Heart right ventricle (tissue), 16 donors: ENCODE results near the gene NXPH4. TPM values are rescaled to one million over a fixed set of nuclear protein-coding genes. Genes with fewer than 3 reads are reported as not detected.

Experiments
- ATAC-seq, 8 donors: fragments of 200-7000 bp; cut with Tn5 transposase; one replicate each; pipeline ENCODE4 v1.9.1; 2020; ENCODE audit warnings: mild to moderate bottlenecking in 8 of 8, moderate library complexity in 8 of 8, moderate number of reproducible peaks in 1 of 8
- DNase-seq, 2 donors: peaks; one replicate each; pipeline ENCODE4 v3.0.0-alpha.2; 2020
- H3K27ac ChIP-seq, 10 donors: fragments of 200-600 bp; sonication (generic) in 2 of 10; one replicate each; pipeline versions ENCODE4 v1.5.0 to v1.8.0; 2020 to 2022; ENCODE audit warnings: mild to moderate bottlenecking in 3 of 10
- H3K27me3 ChIP-seq, 7 donors: fragments of 200-600 bp; one replicate each; pipeline ENCODE4 v1.8.0; 2021 to 2022; ENCODE audit warnings: mild to moderate bottlenecking in 2 of 7
- H3K36me3 ChIP-seq, 9 donors: fragments of 200-600 bp; sonication (generic) in 1 of 9; one replicate each; pipeline versions ENCODE4 v1.5.0 to v1.8.0; 2020 to 2022; ENCODE audit warnings: mild to moderate bottlenecking in 2 of 9
- H3K4me1 ChIP-seq, 9 donors: fragments of 200-600 bp; sonication (generic) in 1 of 9; one replicate each; pipeline versions ENCODE4 v1.5.0 to v1.8.0; 2020 to 2022; ENCODE audit warnings: mild to moderate bottlenecking in 4 of 9
- H3K4me3 ChIP-seq, 10 donors: fragments of 200-600 bp; sonication (generic) in 2 of 10; one replicate each; pipeline versions ENCODE4 v1.5.0 to v1.8.0; 2020 to 2022; ENCODE audit warnings: mild to moderate bottlenecking in 7 of 10, moderate library complexity in 2 of 10
- H3K9me3 ChIP-seq, 11 donors: fragments of 200-600 bp in 10 of 11; sonication (generic) in 2 of 11; one replicate each; pipeline versions ENCODE4 v1.5.0 to v1.8.0; 2013 to 2022; ENCODE audit warnings: mild to moderate bottlenecking in 2 of 11, control low read depth in 1 of 11, moderate library complexity in 1 of 11
- CTCF ChIP-seq, 9 donors: fragments of 200-600 bp; sonication (generic) in 2 of 9; IDR thresholded peaks; one replicate each; pipeline versions ENCODE4 v1.5.0 to v1.8.0; 2021 to 2022; ENCODE audit warnings: antibody characterized with exemption in 9 of 9, mild to moderate bottlenecking in 5 of 9, moderate library complexity in 1 of 9
- WGBS, 2 donors: extraction: QIAGEN DNeasy Blood & Tissue Kit; methylation state at CpG; one replicate each; pipeline ENCODE4 v1.1.7; 2013; ENCODE audit warnings: inconsistent platforms in 1 of 2; 5-methylcytosine and 5-hydroxymethylcytosine counted together
- intact Hi-C, 10 donors: fragments of 100-400 bp; cut with DNase I; formaldehyde crosslinking; loops; one replicate each; pipeline versions ENCODE4 v1.11.1 to v1.14.2; 2022
- polyA plus RNA-seq, 2 donors: library from polyadenylated mRNA; stranded (reverse); fragments of 200-250 nt; gene quantifications; one replicate each; pipeline ENCODE4 v1.2.3, GENCODE V29; 2013
- total RNA-seq, 10 donors: library from RNA; stranded (reverse); fragmentation: NEBNext Ultra II Directional in 3 of 10; extraction: Animal tissue kit (Norgen Biotek cat#: 25700) in 3 of 10; gene quantifications; one replicate each; pipeline versions ENCODE4 v1.2.1 to v1.2.4, GENCODE V29; 2021 to 2023
- donor health status: Arrhythmogenic right ventricular cardiomyopathy.
- donor health status: ischemic (EF 13 %, LVEDD 7.1; RV severe dilation, severe dysfunction).
- donor health status: healthy with polysubstance abuse.
- donor health status: DM: no; HTN: yes; CAD: no.
- donor health status: DM: no; HTN: no; CAD: no.
- donor health status: ischemic (EF 25% LVEDD 6.9; RV normal size, moderate dysfunction).
- donor health status: ischemic (EF 25% LVEDD 5.7; RV mildly dilated, moderate dysfunction).
- donor health status: healthy.
- donor health status: DM: yes; HTN: yes; CAD: no.
- donor health status: Ischemic cardiomyopathy.
- donor health status: ischemic (EF 35%, LVEDD 5.7; RV mildly dilated, moderate dysfunction).
- donor health status: nonischemic (EF 11% LVEDD 7.7; RV severe dilation, severe dysfunction).
- donor health status: DM: yes; HTN: yes; CAD: no.
- donor health status: PGD.
- donor health status: ischemic (EF 29% LVEDD 5.4; RV normal size, mild dysfunction).
- donor health status: nonischemic (EF 23%, LVEDD 6.1; RV moderate dilation, normal function).

The NXPH4 gene
- total and polyA plus RNA-seq, 12 donors, result 0.18 to 6.2 (median 1.8) TPM

GRCh38 chr12:57261428-57261865 is 44.9 kb downstream of the NXPH4 start:
- intact Hi-C loops, result loop anchor here in 3 of 10 donors (5.0 kb wide), 2 partner anchors 191 to 196 kb away; partner anchors contain the start of genes GLI1 (in 1 of the 3) and INHBE (in 1 of the 3)
- peaks cover 6 to 70% (median 28%) of the 10 kb centered on the region in 9 donors for H3K4me1 ChIP-seq
- peaks cover 0 to 88% (median 20%) of the 10 kb centered on the region in 9 donors for H3K36me3 ChIP-seq
- no peak for TF ChIP-seq CTCF (IDR thresholded peaks at IDR 0.05)
- no peak overlapping the region for H3K4me3 ChIP-seq
- WGBS, 2 donors, result 32 to 50% methylated on average over 2 of the region's 2 CpGs
- ATAC-seq, result peak in 6 of 8 donors; percentile 17 to 58 (median 43)
- H3K27ac ChIP-seq, result peak overlapping the region in 9 of 10 donors; percentile 41 to 90 (median 83)
- no peaks in the 10 kb centered on the region for H3K27me3 ChIP-seq
- no peak for DNase-seq
- no peaks in the 10 kb centered on the region for H3K9me3 ChIP-seq

- Histone ChIP-seq H3K27ac (peak overlapping the region in 9 of 10 donors; percentile 41 to 90 (median 83)), H3K4me1 (peaks cover 6 to 70% (median 28%) of the 10 kb centered on the region in 9 donors), H3K36me3 (peaks cover 0 to 88% (median 22%) of the 10 kb centered on the region in 9 donors), H3K9me3 (no peaks in the 10 kb centered on the region), H3K27me3 (no peaks in the 10 kb centered on the region), H3K4me3 (no peak overlapping the region)
- ATAC-seq (peak in 3 of 8 donors; percentile 23 to 31 (median 25)), DNase-seq (no peak)
- no peak for TF ChIP-seq CTCF (IDR thresholded peaks at IDR 0.05)
- intact Hi-C loops, result loop anchor here in 3 of 10 donors (5.0 kb wide), 2 partner anchors 190 to 195 kb away; partner anchors contain the start of genes GLI1 (in 1 of the 3) and INHBE (in 1 of the 3)
- whole genome bisulfite sequencing, 2 donors, result 70 to 74% methylated on average over 3 of the region's 3 CpGs
Measured at GRCh38 chr12:57262126-57262822, 45.7 kb downstream of the NXPH4 start.

- H3K9me3 ChIP-seq, result no peaks in the 10 kb centered on the region
- peaks cover 6 to 66% (median 28%) of the 10 kb centered on the region in 9 donors for H3K4me1 ChIP-seq
- no peaks in the 10 kb centered on the region for H3K27me3 ChIP-seq
- intact Hi-C loops, result loop anchor here in 4 of 10 donors (1.0 to 5.0 kb wide), 3 partner anchors 189 to 194 kb away; partner anchors contain the start of genes GLI1 (in 1 of the 4) and INHBE (in 1 of the 4)
- DNase-seq (no peak), ATAC-seq (no peak)
- peaks cover 0 to 88% (median 18%) of the 10 kb centered on the region in 9 donors for H3K36me3 ChIP-seq
- no peak overlapping the region for H3K4me3 ChIP-seq
- WGBS, 2 donors, result 95 to 97% methylated on average over 2 of the region's 2 CpGs
- peak overlapping the region in 9 of 10 donors; percentile 41 to 90 (median 83) for H3K27ac ChIP-seq
- no peak for TF ChIP-seq CTCF (IDR thresholded peaks at IDR 0.05)
Measured at GRCh38 chr12:57263096-57263495, 46.5 kb downstream of the NXPH4 start.

- Histone ChIP-seq H3K9me3 (no peaks in the 10 kb centered on the region), H3K4me1 (peaks cover 0 to 51% (median 11%) of the 10 kb centered on the region in 9 donors), H3K4me3 (no peak overlapping the region), H3K36me3 (peaks cover 0 to 86% (median 33%) of the 10 kb centered on the region in 9 donors), H3K27me3 (no peaks in the 10 kb centered on the region), H3K27ac (no peak overlapping the region)
- TF ChIP-seq CTCF (IDR thresholded peaks at IDR 0.05), result no peak
- ATAC-seq, result no peak
- DNase-seq, result no peak
- intact Hi-C loops, result no loop called here
Measured at GRCh38 chr12:57266681-57267080, 50.1 kb downstream of the NXPH4 start.
